Measurements from ENCODE around the gene TEX12.

The TEX12 gene

DNA sequence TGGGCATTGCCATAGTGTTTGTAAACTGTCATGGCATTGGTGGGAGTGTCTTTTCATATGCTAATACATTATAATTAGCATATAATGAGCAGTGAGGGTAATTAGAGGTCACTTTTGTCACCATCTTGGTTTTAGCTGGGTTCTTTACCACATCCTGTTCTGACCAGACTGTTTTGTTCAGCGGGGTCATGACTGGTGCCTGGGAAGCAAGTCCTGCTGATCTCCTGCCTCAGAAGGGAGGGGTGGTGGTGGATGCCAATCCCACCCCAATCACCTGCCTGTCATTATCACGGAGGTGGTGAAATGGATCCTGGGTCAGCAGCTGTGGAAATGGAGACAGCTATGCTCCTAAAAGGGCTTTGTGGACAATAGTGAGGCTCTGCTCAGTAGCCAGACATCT, 34.4 kb upstream of the TEX12 start:
- TF ChIP-seq, protein P1, sequence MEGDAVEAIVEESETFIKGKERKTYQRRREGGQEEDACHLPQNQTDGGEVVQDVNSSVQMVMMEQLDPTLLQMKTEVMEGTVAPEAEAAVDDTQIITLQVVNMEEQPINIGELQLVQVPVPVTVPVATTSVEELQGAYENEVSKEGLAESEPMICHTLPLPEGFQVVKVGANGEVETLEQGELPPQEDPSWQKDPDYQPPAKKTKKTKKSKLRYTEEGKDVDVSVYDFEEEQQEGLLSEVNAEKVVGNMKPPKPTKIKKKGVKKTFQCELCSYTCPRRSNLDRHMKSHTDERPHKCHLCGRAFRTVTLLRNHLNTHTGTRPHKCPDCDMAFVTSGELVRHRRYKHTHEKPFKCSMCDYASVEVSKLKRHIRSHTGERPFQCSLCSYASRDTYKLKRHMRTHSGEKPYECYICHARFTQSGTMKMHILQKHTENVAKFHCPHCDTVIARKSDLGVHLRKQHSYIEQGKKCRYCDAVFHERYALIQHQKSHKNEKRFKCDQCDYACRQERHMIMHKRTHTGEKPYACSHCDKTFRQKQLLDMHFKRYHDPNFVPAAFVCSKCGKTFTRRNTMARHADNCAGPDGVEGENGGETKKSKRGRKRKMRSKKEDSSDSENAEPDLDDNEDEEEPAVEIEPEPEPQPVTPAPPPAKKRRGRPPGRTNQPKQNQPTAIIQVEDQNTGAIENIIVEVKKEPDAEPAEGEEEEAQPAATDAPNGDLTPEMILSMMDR (IDR thresholded peaks at IDR 0.05), result no peak

DNA sequence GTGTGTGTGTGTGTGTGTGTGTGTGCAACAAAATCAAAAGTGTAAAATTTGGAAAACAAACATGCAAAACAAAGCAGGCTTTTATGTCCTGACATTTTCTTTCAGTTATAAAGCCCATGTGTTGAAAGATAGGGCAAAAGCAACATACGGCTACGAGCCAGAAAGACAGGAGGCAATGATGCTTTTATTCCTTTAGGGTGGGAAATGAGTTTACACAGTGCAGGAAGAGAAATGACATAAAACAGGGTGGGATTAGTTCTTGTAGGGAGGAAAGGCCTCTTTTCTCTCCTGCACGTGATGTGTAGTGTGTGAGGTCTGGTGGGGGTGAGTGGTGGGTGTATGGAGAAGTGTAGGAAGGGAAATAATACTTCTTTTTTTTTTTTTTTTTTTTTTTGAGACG, 32.7 kb upstream of the TEX12 start:
- TF ChIP-seq, protein P1 (IDR thresholded peaks at IDR 0.05), result no peak

DNA sequence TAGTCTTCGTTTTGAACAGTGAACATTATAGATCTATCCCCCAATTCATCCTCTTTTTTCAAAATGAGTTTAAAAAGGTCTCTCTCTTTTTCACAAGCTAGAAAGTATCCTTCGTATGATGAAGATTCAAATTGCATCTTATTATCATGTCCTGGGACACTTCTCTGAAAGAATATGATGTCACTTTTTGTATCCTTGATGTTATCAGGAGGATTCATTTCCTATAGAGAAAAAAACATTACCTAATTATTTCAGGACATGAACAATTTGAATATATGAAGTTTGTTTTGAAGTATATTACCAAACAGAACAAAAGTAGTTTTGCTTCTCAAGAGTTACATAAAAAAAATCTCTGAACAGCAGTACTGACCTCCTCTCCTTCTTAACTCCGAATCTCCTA, 23.6 kb upstream of the TEX12 start:
- TF ChIP-seq, protein P1 (IDR thresholded peaks at IDR 0.05), result no peak

DNA sequence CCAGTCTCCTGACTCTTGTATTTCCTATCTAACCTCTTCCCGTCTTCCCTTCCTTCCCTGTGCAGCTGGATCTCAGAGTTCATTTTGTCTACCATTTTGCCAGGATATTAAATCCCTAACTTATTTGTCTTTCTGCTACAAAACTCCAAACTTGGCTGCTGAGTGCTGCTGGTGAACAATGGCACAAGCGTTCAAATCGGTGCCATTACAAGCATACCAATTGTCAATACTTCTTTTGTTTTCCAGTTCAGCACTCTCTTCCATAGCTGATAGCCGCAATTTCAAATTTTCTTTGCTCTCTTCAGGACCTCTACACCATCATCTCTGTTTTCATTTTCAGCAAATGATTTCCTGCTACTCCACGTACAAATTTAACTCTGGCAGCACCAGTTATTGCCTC, 16.7 kb upstream of the TEX12 start:
- TF ChIP-seq, protein P1 (IDR thresholded peaks at IDR 0.05), result no peak

DNA sequence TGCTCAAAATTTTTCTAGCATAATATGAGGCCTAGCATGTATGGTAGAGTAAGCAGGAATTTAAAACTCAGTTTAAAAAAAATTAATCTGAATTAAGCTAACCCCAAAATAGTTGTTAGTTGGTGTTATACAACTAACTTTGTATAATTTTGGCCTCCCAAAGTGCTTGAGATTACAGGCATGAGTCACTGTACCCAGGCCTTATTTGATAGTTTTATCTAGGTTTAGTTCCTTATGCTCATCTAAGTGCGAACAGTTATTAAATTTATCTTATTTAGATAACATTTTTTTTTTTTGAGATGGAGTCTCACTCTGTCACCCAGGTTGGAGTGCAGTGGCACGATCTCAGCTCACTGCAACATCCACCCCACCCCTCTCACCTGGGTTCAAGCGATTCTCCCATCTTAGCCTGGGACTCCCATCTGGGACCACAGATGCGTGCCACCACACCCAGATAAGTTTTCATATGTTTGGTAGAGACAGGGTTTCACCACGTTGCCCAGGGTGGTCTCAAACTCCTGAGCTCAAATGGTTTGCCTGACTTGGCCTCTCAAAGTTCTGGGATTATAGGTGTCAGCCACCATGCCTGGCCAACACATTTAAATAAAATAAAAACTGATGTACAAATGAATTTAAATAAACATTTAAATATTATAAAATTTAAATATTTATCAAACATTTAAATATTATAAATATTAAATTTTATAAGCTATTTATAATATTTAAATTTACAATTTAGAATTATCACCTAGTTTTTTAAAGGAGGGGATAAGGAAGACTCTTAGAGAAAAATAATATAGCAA, 10.8 kb upstream of the TEX12 start:
- TF ChIP-seq, protein P1 (IDR thresholded peaks at IDR 0.05), result no peak

DNA sequence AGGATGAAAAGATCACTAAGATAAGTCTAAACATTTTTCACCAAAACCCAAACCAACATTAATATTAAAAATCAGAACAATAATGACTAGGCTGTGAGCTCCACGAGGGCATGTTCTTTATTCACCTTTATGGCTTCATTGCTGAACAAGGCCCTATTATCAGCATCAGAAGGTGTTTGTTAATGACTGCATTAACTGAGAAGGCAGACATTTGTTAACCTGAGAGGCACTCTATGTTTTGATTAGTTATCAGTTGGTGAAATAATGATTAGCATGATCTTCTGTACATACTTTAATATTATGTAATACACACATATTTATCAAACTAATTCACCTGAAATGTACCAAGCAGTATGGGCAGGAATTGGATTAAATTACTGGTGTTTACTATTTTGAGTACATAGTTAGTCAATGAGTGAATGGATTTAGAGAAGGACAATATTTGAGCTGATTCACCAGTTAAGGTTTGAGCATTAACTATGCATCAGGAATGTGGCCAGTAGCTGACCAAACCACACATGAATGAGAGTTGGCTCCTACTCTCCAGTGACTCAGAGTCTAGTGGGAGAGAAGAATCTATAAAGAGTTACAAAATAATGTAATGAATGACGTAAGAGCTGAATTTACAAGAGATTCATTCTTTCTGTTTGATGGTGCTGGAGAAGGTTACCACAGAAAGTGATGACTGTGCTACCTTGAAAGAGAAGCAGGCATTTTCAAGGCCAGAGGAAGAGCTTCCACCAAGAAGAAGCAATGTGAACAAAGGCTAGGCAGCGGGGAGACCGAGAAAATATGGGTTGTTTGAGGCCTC, 10.0 kb upstream of the TEX12 start:
- TF ChIP-seq, protein P1 (IDR thresholded peaks at IDR 0.05), result no peak

DNA sequence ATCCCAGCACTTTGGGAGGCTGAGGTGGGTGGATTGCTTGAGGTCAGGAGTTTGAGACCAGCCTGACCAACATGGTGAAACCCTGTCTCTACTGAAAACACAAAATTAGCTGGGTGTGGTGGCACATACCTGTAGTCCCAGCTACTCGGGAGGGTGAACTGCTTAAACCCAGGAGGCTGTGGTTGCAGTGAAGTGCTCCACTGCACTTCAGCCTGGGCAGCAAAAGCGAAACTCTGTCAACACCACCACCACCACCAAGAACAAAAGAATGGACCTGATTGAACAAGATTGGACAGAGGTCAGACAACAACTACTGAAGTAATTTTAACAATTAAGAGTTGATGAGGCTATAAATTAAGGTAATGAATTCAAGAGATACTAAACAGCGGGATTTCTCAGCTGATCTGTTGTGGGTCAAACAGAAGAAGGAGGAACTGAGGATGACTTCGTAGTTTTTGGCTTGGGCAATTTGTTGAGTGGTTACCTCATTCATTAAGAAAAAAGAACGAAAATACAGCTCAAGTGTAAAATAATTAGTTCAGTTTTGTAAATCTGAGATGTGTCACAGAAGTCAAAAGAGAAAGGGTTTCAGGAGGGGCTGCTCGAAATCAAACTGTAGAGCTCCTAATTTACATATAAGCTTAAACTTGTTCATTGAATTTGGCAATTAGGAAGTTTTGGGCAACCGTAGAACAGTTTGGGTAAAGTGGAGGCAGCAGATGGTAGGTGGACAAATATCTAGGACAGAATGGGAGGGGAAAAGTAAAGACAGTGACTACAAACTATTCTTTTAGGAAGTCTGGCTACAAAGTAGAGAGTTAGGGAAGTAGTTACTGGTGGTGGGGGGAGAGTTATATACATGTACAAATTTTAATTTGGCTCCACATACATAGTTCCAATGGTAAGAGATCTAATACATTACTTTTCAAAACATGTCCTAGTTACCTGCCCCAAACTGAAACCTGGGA, 7.8 kb upstream of the TEX12 start:
- TF ChIP-seq, protein P1 (IDR thresholded peaks at IDR 0.05), result no peak

Measured in LNCAP (cell line).